GM12878 (cell line): ENCODE results near the gene NFS1. TPM values are rescaled to one million over a fixed set of nuclear protein-coding genes. Genes with fewer than 3 reads are reported as not detected.

ENCODE experiments used
- ATAC-seq: fragments of 200-7000 bp; cut with Tn5 transposase; 3 replicates; pipeline ENCODE4 v1.9.1; 2020; ENCODE audit warnings: mild to moderate bottlenecking, moderate library complexity
- BruUV-seq: library from RNA; stranded (reverse); fragments of 400-500 nt; replicated peaks from 2 replicates; lab custom pipeline; 2021; lab: Mats Ljungman, UMichigan
- CTCF ChIA-PET: fragments of 300-600 bp; sonication (Branson Sonifier 250); formaldehyde crosslinking; extraction: SDS; loops from one replicate; lab custom pipeline; 2021; ENCODE audit warnings: inconsistent platforms; lab: Yijun Ruan, JAX
- POLR2A ChIA-PET: fragments of 350-600 bp; formaldehyde crosslinking; extraction: SDS; loops from one replicate; lab custom pipeline; 2021; ENCODE audit warnings: inconsistent platforms; lab: Charles Lee
- RAD21 ChIA-PET: fragments of 300-600 bp; sonication (Branson Sonifier 250); formaldehyde crosslinking; loops from one replicate; lab custom pipeline; 2023; ENCODE audit warnings: antibody characterized with exemption; ENCODE audit not compliant: unreplicated experiment; lab: Charles Lee
- SMC1A ChIA-PET: fragments of 300-600 bp; sonication (Branson Sonifier 250); formaldehyde crosslinking; loops from one replicate; lab custom pipeline; 2023; ENCODE audit not compliant: unreplicated experiment, uncharacterized antibody; lab: Charles Lee
- DNase-seq: peaks from one replicate; pipeline ENCODE4 v3.0.0-alpha.2; 2011; ENCODE audit warnings: low read depth, low spot score
- FAIRE-seq: peaks from 3 replicates; lab custom pipeline; 2011; peaks lifted over from hg19 to GRCh38; lab: Jason Lieb, UNC
- H2AFZ ChIP-seq: 2 replicates; pipeline ENCODE4 v1.6.0; 2011; ENCODE audit warnings: low read depth, low read length, control low read depth; ENCODE audit not compliant: control insufficient read depth
- H3K27ac ChIP-seq: 2 replicates; pipeline ENCODE4 v1.5.1; 2011; ENCODE audit warnings: control low read depth; ENCODE audit not compliant: control insufficient read depth, insufficient read depth
- H3K27me3 ChIP-seq, 2 experiments: replicated peaks in 1 of 2; 2 replicates each; pipeline versions ENCODE4 v1.6.0 to v1.6.1; 2011; ENCODE audit warnings: low read length in 1 of 2; ENCODE audit not compliant: control insufficient read depth in 2 of 2, insufficient read depth in 2 of 2
- H3K36me3 ChIP-seq, 2 experiments: 2 replicates each; pipeline ENCODE4 v1.5.1; 2011; ENCODE audit warnings: low read length in 1 of 2; ENCODE audit not compliant: control insufficient read depth in 2 of 2, insufficient read depth in 2 of 2
- H3K4me1 ChIP-seq: 2 replicates; pipeline ENCODE4 v1.6.1; 2011; ENCODE audit warnings: mild to moderate bottlenecking, low read length, moderate library complexity, mixed read lengths; ENCODE audit not compliant: control insufficient read depth, insufficient read depth
- H3K4me2 ChIP-seq: 2 replicates; pipeline ENCODE4 v1.6.0; 2011; ENCODE audit warnings: control low read depth; ENCODE audit not compliant: control insufficient read depth, insufficient read depth
- H3K4me3 ChIP-seq: fragments of 200-600 bp; sonication (generic); 2 replicates; pipeline ENCODE4 v1.5.1; 2016
- H3K79me2 ChIP-seq: 2 replicates; pipeline ENCODE4 v1.6.0; 2011; ENCODE audit warnings: low read length; ENCODE audit not compliant: control insufficient read depth, insufficient read depth
- H3K9ac ChIP-seq: 2 replicates; pipeline ENCODE4 v1.8.0; 2011; ENCODE audit warnings: low read length, control low read depth, mixed read lengths; ENCODE audit not compliant: control insufficient read depth, insufficient read depth
- H3K9me3 ChIP-seq: replicated peaks from 3 replicates; pipeline ENCODE4 v1.5.1; 2011; ENCODE audit warnings: mild to moderate bottlenecking, low read length; ENCODE audit not compliant: control insufficient read depth, insufficient read depth
- H4K20me1 ChIP-seq: 2 replicates; pipeline ENCODE4 v1.6.0; 2011; ENCODE audit not compliant: control insufficient read depth, insufficient read depth
- BCL11A ChIP-seq: IDR thresholded peaks from 2 replicates; pipeline ENCODE4 v1.6.1; 2011; ENCODE audit warnings: low read depth, low read length
- BCL3 ChIP-seq: IDR thresholded peaks from 2 replicates; pipeline ENCODE4 v1.6.1; 2011; ENCODE audit warnings: borderline replicate concordance, low read depth, mild to moderate bottlenecking, moderate library complexity, low read length; ENCODE audit not compliant: insufficient read depth, poor library complexity, severe bottlenecking
- CHD2 ChIP-seq: IDR thresholded peaks from 2 replicates; pipeline ENCODE4 v1.6.1; 2011; ENCODE audit warnings: low read depth, low read length, improper control_type of control experiment, borderline replicate concordance
- E2F8 ChIP-seq: fragments of 450-650 bp; IDR thresholded peaks from 2 replicates; pipeline ENCODE4 v1.6.1; 2018; ENCODE audit warnings: mild to moderate bottlenecking, low read depth, moderate library complexity; ENCODE audit not compliant: partially characterized antibody
- GATAD2B ChIP-seq: fragments of 450-650 bp; conservative IDR thresholded peaks from 2 replicates; pipeline ENCODE4 v1.6.1; 2017; ENCODE audit warnings: low read depth, mild to moderate bottlenecking, moderate library complexity
- KAT2A ChIP-seq: conservative IDR thresholded peaks from 2 replicates; pipeline ENCODE4 v1.6.1; 2011; ENCODE audit warnings: low read depth, low read length; ENCODE audit not compliant: control insufficient read depth
- MLLT1 ChIP-seq: fragments of 450-650 bp; IDR thresholded peaks from 2 replicates; pipeline ENCODE4 v1.6.1; 2016; ENCODE audit warnings: mild to moderate bottlenecking
- MTA3 ChIP-seq: IDR thresholded peaks from 2 replicates; pipeline ENCODE4 v1.6.1; 2012; ENCODE audit warnings: low read length, inconsistent platforms, borderline replicate concordance
- NBN ChIP-seq: fragments of 450-650 bp; IDR thresholded peaks from 2 replicates; pipeline ENCODE4 v1.6.1; 2016
- POLR2AphosphoS5 ChIP-seq: IDR thresholded peaks from 2 replicates; pipeline ENCODE4 v1.6.1; 2011; ENCODE audit warnings: mild to moderate bottlenecking, low read length, inconsistent platforms
- RBBP5 ChIP-seq: fragments of 200-600 bp; sonication (generic); conservative IDR thresholded peaks from 2 replicates; pipeline ENCODE4 v1.6.1; 2016
- RFX5 ChIP-seq: IDR thresholded peaks from 2 replicates; pipeline ENCODE4 v1.6.1; 2011; ENCODE audit warnings: low read depth, low read length, improper control_type of control experiment
- SP1 ChIP-seq: IDR thresholded peaks from one replicate; pipeline ENCODE4 v1.6.1; 2011; ENCODE audit warnings: low read depth, low read length
- STAT1 ChIP-seq: fragments of 450-650 bp; conservative IDR thresholded peaks from 2 replicates; pipeline ENCODE4 v1.6.1; 2014; ENCODE audit warnings: antibody characterized with exemption, mild to moderate bottlenecking
- ZBED1 ChIP-seq: IDR thresholded peaks from 2 replicates; pipeline ENCODE4 v1.6.1; 2016; ENCODE audit warnings: borderline replicate concordance
- WGBS: methylation state at CpG from one replicate; pipeline ENCODE4 v1.1.6; 2016; ENCODE audit warnings: low lambda C conversion rate; ENCODE audit not compliant: insufficient replicate concordance, insufficient coverage; ENCODE audit errors: missing lambda C conversion rate; 5-methylcytosine and 5-hydroxymethylcytosine counted together
- in situ Hi-C: fragments of 300-500 bp; cut with MboI; formaldehyde crosslinking; loops from 9 replicates; pipeline ENCODE4 v1.14.3; 2018; ENCODE audit warnings: mixed read lengths
- intact Hi-C: fragments of 100-400 bp; cut with micrococcal nuclease; formaldehyde crosslinking; loops from one replicate; pipeline ENCODE4 v1.14.2; 2022; ENCODE audit not compliant: unreplicated experiment
- polyA plus RNA-seq, 11 experiments: library from polyadenylated mRNA; depleted of rRNA in 4 of 11; unstranded in 6 of 11; stranded (reverse) in 5 of 11; fragments of >200 nt; fragmentation: Nextera tagmentation in 4 of 11; fragmentation: Illumina TruSeq in 1 of 11; extraction: Ambion mirVana in 4 of 11; extraction: Trizol in 1 of 11; gene quantifications; 1 replicate in 1 of 11; 2 replicates in 10 of 11; pipeline versions ENCODE4 v1.2.1 to v1.2.3, GENCODE V29; 2011 to 2016; ENCODE audit warnings: inconsistent platforms in 2 of 11, missing spikeins in 2 of 11, low read depth in 1 of 11
- total RNA-seq, 4 experiments: library from RNA; depleted of rRNA in 3 of 4; stranded (reverse); fragments of >200 nt in 3 of 4; fragmentation: Illumina TruSeq in 1 of 4; extraction: Trizol in 1 of 4; gene quantifications; 2 replicates each; pipeline versions ENCODE4 v1.2.1 to v1.2.3, GENCODE V29; 2013 to 2021

Gene NFS1
- total and polyA plus RNA-seq, 10 of the 15 experiments (the other 5 are each of a cell fraction or from before 2014, with no cell fraction given): 9.2 to 74.1 (median 38.6) TPM

GRCh38 chr20:35664466-35665206, 34.5 kb downstream of the NFS1 start, which contains the start of the genes CPNE1 and RBM12:
TSS of gene CPNE1 (minus strand) at chr20:35664900. CDS start at chr20:35632923, 31,977 bp downstream.
TSS of gene RBM12 (minus strand) at chr20:35664900. CDS start at chr20:35655322, 9,578 bp downstream.
- Histone ChIP-seq H3K79me2 (peaks cover 54% of the 10 kb centered on the region), H3K4me2 (peak within 1 kb of the TSS; percentile 98), H4K20me1 (peaks cover 10% of the 10 kb centered on the region), H2AFZ (peak within 1 kb of the TSS; percentile 94), H3K27me3 (no peaks in the 10 kb centered on the region), H3K9me3 (no peaks in the 10 kb centered on the region), H3K36me3 (peaks cover 0 to 8% of the 10 kb centered on the region in 2 experiments; a peak in 1 of 4 replicates), H3K27ac (peak within 1 kb of the TSS; percentile 87), H3K4me1 (peaks cover 10% of the 10 kb centered on the region), H3K9ac (peak within 1 kb of the TSS; percentile 87), H3K4me3 (peak within 1 kb of the TSS; percentile 87)
- in situ Hi-C loops: no loop called here
- WGBS: under 1% methylated on average over 51 of the region's 61 CpGs
- DNase-seq: peak; percentile 79
- BruUV-seq: no TSS peak
- ChIA-PET POLR2A (interaction anchor here (0.6 to 2.9 kb wide), 7 partner anchors 47 to 290 kb away, joined by 3 to 24 read pairs (median 7); partner anchors contain the start of genes RBM39, SCAND1 and SPAG4), CTCF (interaction anchor here (0.7 to 2.5 kb wide), 3 partner anchors 46 to 78 kb away, joined by 3 to 9 read pairs (median 3); no protein-coding TSS in a partner anchor), SMC1A (interaction anchor here (0.8 to 4.8 kb wide), 4 partner anchors 23 to 123 kb away, joined by 3 to 28 read pairs (median 4); partner anchors contain the start of gene ERGIC3), RAD21 (interaction anchor here (0.7 to 4.5 kb wide), 4 partner anchors 46 to 640 kb away, joined by 3 to 29 read pairs (median 6); partner anchors contain the start of genes RBM39 and SPAG4)
- peak; percentile 86 for FAIRE-seq
- peak; percentile 87 for ATAC-seq
- intact Hi-C loops: loop anchor here (2.0 kb wide), 2 partner anchors 46 to 78 kb away; partner anchors contain the start of gene RBM39
- TF ChIP-seq POLR2AphosphoS5 (peak; percentile 96), E2F8 (no peak), NBN (peak; percentile 71; the same call in 1 of the 2 replicates), BCL11A (no peak), CHD2 (peak; percentile 51; the same call in 1 of the 2 replicates), ZBED1 (peak; percentile 33; the same call in 1 of the 2 replicates), MTA3 (no peak), STAT1 (no peak), KAT2A (no peak), RFX5 (no peak), RBBP5 (no peak), BCL3 (no peak), GATAD2B (peak; percentile 80), SP1 (peak; percentile 22), MLLT1 (no peak)
